H1 (cell line): Measurements from ENCODE around the gene CD28. TPM values are rescaled to one million over a fixed set of nuclear protein-coding genes. Genes with fewer than 3 reads are reported as not detected.

Experiments used
- ATF3 ChIP-seq: IDR thresholded peaks from 2 replicates; pipeline ENCODE4 v1.6.1; 2011; ENCODE audit warnings: low read depth, mild to moderate bottlenecking, low read length; ENCODE audit not compliant: insufficient read depth
- MAFK ChIP-seq: IDR thresholded peaks from 2 replicates; pipeline ENCODE4 v1.6.1; 2012; ENCODE audit warnings: low read depth, mild to moderate bottlenecking, improper control_type of control experiment, low read length
- NRF1 ChIP-seq: IDR thresholded peaks from 2 replicates; pipeline ENCODE4 v1.6.1; 2011; ENCODE audit warnings: mild to moderate bottlenecking, low read depth, low read length, improper control_type of control experiment
- RNF2 ChIP-seq: fragments of 200-900, 300-1000 bp; sonication (generic); IDR thresholded peaks from 2 replicates; pipeline ENCODE4 v1.7.1; 2016; ENCODE audit warnings: borderline replicate concordance, low read depth, mild to moderate bottlenecking, antibody characterized with exemption, low read length; ENCODE audit not compliant: poor library complexity, severe bottlenecking; ENCODE audit errors: missing control alignments
- polyA plus RNA-seq, 7 experiments: library from polyadenylated mRNA; depleted of rRNA in 3 of 7; stranded (reverse) in 5 of 7; unstranded in 2 of 7; fragments of >200 nt in 5 of 7; fragments of 200-250 nt in 2 of 7; gene quantifications; 1 replicate in 5 of 7; 2 replicates in 1 of 7; 4 replicates in 1 of 7; pipeline versions ENCODE4 v1.2.1 to v1.2.3, GENCODE V29; 2011 to 2013; ENCODE audit warnings: missing spikeins in 2 of 7, mixed read lengths in 2 of 7
- total RNA-seq: library from RNA; stranded (reverse); fragmentation: NEBNext Ultra II Directional; extraction: Animal tissue kit (Norgen Biotek cat#: 25700); gene quantifications from 2 replicates; pipeline ENCODE4 v1.2.1, GENCODE V29; 2021

CD28 gene
- total and polyA plus RNA-seq, 2 of the 8 experiments (the other 6 are each of a cell fraction or from before 2014, with no cell fraction given) = not detected

GRCh38 chr2:203660465-203660864, 46.0 kb upstream of the CD28 start (continued):
- no peak for TF ChIP-seq RNF2
- no peak for TF ChIP-seq MAFK
- TF ChIP-seq NRF1 = no peak
- no peak for TF ChIP-seq ATF3
